Stimulated activated CD4-positive, alpha-beta T cell treated with anti-CD3 and anti-CD28 coated beads, Interleukin-1b, Interleukin-23, amount 100 ng/mL, for 4 hours (primary cell): Measurements from ENCODE around the gene ECHS1.
A peak's percentile ranks its signal among the peaks of the same experiment; 100 is the strongest.
"Not testable (repeated sequence)": the region's sequence is repeated elsewhere in the genome, so short reads cannot be mapped to it uniquely, and the experiment has no call there.

Experiments
- DNase-seq, 2 donors: peaks; one replicate each; pipeline ENCODE4 v3.0.0-alpha.2; 2020; ENCODE audit warnings: low read depth in 2 of 2

ECHS1 gene

DNA sequence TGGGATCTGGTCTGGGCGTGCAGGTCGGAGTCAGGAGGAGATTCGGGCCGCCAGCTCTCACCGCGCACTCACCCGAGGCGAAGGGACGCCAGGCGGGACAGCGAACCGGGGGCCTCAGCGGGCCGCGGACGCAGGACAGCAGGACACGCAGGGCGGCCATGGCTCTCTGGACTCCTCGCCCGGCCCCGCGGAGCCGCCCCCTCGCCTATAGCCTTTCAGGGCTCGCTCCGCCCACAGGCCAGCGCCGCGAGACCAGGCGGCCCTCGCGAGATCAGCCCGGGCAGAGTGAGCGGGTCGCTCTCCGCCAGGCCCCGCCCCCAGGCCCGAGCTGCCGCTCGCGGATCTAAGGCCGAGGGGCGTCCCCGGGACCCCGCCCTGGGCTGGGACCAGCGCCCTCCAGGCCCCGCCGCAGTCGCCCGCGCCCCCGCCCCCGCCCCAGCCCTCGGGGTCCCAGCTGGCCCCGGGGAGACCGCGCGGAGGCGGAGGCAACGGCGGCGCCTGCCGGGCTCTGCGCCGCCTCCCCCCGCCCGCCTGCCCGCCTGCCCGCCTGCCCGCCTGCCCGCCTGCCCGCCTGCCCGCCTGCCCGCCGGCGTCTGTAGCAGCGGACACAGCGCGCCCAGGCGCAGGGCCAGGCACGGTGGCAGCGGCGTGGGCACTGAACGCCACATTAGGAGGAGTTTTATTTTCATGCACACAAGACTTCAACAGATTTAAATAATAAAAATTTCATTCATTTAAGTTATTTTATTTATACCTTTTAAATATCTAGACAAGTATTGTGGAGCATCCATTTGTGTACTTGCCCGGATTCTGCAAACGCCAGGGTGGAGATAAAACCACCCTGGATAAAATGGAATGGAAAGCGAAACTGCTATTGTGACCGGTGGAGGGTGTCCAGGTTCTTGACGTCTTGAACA lies at the start of gene ECHS1:
ECHS1 (minus strand) TSS at position 181 of the 917 bp plus-strand sequence; CDS start at position 160, 21 bp downstream.
- DNase-seq: peak; percentile 85 to 95

DNA sequence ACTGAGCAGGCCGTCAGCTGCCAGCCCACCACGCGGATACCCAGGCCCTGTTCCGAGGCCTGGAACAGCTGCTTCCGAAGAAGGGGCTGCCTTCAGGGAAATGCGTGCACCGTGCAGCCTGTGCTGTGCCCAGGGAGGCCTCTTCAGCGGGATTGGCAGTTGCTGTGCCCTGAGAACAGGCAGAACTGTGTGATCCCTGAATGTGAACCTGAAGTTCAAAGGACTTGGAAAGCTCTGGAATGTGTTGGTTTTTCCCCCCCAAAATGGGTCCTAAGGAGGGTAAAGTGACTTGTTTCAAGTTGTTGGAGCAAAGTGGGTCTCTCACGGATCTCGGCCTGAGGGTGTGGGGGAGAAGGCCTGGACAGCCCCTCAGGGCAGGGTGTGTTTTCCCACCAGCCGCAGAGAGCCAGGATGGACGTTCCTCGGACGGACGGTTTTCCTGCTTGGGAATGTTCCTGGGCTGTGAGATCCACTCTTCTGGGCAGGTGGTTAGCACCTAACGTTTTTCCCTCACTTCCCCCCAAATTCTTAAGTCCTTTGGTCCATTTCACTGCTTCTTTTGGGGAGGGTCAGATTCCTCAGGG lies 49.2 kb upstream of the ECHS1 start:
- DNase-seq: no peak

DNA sequence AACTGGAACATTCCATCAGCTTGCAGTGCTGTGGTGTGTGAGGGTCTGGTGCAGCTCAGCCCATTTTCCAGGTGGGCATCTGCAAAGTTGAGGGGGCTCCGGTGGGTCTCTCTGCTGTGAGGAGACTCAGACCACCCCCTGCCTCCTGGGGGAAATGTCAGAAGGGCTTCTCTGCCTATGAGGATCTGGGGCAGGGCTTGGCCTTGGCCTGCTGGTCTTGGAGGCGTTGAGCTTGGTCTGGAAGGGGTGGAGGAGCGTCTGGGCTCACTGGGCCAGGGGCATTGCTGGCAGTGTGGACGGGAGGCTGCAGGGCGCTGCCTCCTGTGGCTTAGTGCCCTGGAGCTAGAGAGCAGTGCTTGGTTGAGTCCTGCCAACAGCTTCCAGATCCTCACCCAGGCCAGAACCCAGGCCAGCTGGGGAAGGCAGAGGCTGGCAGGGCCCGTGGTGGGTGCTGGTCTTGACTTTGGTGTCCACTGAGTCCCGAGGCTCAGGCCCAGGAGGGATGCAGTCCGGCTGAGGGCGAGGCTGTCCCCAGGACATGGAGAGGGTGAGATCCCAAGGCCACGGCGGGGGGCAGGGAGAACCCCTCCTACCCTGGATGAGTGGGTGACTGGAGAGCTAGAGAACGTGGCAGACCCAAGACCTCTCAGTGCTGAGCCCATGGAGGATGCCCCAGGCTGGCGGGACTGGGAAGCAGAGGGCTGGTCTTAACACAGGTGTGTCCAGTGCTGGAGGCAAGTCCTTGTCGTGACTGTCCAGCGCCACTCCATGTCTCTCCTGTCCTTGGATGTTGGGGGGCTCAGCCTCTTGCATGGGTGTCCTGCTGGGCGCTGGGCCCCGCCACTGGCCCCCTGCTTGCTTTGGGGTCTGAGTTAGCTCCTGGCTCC lies 48.4 kb upstream of the ECHS1 start:
- no peak for DNase-seq

DNA sequence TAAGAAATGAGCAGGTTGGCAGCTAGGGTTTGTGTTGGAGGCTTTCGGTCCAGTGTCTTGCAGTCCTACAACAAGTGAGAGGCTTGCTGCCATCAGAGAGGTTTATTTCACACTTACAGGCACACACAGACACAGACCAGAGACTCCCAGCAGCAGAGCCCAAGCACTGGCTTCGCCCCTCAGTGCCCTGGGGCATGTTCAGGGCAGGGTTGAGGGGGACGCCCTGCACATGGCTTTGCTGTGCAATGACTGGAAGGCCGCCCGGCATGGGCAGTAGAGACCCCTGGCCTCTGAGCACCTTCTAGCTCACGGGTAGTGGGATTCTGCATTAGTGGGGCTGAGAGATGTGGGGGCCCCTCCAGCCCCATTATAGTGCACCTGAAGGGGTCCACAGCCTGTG lies 47.4 kb upstream of the ECHS1 start:
- DNase-seq: no peak

DNA sequence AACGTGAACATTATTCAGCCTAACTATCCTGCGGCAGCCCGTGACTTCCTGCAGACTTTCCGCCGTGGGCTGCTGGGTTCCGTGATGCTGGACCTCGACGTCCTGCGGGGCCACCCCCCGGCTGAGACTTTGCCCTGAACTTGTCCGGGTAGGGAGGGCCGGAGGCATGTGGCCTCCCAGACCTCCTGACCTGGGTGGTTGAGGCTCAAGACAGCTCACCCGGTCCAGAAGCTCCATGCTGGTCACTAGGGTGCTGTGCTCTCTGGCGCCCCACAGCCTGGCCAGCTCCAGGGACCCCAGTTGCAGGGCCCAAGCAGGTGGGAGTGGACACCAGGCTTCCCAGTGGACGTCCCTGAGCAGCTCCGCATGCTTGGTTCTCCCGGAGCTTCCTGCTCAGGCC lies 46.9 kb upstream of the ECHS1 start:
- no peak for DNase-seq

DNA sequence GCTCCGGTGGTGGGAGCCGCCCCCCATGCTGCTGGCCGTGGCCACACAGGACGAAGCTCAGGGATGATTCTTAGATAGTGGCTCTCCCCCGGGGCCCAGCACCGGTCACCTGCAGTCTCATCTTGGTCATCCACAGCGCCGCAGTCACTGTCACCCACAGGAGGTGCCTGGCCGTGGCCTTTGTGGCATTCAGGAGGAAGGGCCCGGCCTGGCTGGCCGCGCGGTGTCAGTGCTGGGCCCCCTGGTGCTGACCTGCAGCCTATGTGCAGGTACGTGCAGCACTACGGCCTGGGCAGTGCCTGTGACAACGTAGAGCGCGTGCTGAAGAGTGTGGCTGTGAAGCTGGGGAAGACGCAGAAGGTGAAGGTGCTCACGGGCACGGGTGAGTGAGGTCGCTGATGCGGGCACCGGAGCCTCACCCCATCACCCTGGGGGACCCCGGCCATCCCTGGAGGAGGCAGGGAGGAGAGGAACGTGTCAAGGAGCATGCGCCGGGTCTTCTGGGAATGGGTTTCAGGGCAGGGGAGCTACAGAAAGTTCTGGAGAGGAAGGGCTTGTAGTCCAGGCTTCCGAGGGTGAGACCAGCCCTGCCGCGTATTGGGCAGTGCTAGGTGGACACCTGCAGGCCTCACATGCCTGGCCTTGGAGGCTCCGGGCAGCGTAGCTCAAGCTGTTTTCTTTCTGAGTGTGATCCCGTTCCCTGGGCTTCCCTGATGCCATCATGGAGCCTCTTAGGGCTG lies 46.2 kb upstream of the ECHS1 start:
- DNase-seq: no peak

DNA sequence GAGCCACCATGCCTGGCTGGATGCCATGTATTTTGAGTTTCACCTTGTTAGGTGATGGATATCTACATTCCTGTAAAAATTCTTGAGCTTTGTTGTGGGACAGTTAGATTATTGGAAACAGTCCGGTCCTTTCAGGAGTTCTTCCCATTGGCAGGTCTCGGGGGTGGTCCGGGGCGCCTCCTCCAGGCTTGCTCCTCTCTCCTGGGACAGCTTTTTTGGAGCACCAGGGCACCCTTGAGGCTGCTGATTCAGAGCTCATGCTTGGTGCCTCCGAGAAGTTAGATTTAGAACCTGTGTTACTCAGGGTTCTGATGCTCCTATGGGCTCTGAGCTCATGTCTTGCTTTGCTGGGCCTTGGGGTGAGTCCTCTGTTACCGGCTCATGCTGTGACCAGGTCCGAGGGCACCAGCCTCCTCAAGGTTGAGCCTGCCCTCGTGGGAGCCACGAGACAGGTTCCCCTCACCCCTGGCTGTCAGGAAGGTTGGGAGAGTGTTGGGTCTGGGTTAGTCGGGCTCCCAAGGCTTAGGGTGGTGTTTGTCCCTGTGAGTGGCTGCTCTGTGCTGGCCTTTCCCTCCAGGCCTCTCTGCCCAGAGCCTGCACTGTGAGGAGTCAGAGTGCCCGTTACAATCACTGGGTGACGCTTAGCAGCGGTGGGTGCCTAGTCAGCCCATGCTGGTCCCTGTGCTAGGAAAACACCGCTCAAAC lies 45.3 kb upstream of the ECHS1 start:
- DNase-seq: no peak

DNA sequence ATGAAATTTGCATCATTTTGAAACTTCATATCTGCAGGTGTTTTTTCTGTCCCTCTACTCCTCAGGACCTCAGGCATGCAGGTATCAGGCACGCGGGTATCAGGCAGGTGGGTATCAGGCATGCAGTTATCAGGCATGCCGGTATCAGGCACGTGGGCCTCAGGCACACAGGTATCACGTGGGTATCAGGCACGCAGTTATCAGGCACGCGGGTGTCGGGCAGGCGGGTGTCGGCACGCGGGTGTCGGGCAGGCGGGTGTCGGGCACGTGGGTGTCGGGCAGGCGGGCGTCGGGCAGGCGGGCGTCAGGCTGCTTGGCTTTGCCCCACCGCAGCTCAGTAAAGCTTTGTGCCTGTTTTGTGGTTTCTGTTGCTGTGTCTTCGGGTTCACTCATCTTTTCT lies 42.6 kb upstream of the ECHS1 start:
- DNase-seq: no peak

DNA sequence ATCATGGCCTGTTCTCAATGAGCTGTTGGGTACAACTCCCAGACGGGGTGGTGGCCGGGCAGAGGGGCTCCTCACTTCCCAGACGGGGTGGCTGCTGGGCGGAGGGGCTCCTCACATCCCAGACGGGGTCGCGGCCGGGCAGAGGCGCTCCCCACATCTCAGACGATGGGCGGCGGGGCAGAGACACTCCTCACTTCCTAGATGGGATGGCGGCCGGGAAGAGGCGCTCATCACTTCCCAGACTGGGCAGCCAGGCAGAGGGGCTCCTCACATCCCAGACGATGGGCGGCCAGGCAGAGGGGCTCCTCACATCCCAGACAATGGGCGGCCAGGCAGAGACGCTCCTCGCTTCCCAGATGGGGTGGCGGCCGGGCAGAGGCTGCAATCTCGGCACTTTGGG lies 41.2 kb upstream of the ECHS1 start:
- DNase-seq: not testable (repeated sequence)

DNA sequence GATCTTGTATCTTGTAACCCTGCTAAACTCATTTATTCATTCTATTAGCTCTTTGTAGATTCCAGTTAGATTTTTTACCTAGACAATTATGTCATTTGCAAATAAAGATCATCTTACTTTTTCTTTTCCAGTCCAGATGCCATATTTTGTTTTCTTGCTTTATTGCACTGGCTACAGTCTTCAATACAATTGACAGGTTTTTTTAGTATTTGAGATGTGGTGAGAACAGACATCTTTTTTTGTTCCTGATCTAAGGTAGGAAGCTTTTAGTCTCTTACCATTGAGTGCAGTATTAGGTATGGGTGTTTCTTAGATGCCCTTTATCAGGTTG lies 39.2 kb upstream of the ECHS1 start:
- DNase-seq: no peak

DNA sequence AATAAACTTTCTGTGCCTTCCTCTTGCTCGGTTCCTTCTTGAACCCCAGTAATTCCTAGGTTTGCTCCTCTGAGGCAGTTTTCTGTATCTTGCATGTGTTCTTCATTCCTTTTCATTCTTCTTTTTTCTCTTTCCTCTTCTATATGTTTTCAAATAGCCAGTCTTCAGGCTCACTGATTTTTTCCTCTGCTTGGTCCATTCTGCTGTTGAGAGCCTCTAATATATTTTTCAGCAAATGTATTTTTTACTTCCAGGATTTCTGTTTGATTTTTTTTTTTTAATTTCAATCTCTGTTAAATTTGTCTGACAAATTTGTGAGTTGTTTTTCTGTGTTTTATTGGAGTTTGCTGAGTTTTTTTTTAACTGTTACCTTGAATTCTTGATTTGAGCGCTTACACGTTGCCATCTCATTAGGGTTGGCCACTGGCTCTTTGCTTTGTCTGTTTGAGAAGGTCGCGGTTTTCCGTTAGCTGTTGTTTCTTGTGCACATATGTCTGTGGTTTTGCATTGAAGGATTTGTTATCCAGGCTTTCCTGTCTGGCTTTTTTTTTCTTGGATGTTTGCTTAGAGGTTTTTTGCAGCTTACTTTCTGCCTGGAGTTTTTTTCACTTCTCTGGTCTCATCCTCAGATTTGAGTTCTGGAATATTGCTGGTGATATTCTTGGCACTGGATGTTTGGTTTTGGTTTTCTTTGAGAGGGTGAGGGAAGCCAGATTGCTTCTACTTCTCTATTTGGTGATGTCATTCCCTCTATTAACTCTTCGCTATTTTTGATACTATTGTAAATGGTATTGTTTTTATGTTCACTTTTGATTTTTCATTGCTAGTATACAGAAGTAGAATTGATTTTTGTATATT lies 38.6 kb upstream of the ECHS1 start:
- DNase-seq: no peak

DNA sequence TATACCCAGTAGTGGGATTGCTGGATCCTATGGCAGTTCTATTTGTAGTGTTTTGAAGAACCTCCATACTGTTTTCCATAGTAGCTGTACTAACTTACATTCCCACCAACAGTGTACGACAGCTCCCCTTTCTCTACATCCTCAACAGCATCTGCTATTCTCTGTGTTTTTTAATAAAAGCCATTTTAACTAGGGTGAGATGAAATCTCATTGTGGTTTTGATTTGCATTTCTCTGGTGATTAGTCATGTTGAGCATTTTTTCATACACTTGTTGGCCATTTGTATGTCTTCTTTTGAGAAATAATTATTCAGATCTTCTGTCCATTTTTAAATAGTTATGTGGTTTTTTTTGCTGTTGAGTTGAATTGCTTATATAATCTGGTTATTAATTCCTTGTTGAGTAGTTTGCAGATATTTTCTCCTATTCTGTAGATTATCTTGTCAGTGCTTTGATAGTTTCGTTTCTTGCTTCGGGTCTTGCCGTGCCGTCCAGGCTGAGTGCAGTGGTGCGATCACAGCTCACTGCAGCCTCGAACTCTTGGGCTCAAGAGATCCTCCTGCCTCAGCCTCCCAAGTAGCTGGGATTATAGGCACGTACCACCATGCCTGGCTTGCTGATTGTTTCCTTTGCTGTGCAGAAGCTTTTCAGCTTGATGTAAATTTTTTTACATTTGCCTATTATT lies 32.8 kb upstream of the ECHS1 start:
- no peak for DNase-seq

DNA sequence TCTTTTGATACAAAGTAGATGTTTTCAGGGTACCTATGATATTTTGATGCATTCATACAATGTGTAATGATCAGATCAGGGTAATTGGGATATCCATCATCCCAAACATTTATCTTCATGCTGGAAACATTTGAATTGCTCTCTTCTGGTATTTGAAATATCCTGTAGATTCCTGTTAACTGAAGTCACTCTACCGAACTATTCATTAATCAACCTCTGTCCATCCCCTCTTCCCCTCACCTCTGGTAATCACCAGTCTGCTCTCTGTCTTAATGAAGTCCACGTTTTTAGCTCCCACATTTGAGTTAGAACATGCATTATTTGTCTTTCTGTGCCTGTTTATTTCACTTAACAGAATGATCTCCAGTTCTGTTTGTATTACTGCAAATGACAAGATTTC lies 32.1 kb upstream of the ECHS1 start:
- no peak for DNase-seq

DNA sequence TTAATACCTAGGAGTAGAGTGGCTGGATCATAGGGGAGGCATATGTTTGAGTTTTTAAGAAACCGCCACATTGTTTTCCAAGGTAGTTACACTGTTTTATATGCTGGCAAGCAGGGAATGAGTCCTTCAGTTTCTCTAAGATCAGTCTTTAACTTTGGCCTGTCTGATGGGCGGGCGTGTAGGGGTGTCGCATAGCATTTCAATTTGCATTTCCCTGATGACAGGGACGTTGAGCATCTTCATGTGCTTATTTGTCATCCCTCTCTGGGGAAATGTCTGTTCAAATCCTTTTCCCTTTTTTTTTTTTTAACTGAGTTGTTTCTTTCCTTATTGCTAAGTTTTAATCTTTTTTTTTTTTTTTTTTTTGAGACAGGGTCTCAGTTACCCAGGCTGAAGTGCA lies 30.6 kb upstream of the ECHS1 start:
- no peak for DNase-seq

DNA sequence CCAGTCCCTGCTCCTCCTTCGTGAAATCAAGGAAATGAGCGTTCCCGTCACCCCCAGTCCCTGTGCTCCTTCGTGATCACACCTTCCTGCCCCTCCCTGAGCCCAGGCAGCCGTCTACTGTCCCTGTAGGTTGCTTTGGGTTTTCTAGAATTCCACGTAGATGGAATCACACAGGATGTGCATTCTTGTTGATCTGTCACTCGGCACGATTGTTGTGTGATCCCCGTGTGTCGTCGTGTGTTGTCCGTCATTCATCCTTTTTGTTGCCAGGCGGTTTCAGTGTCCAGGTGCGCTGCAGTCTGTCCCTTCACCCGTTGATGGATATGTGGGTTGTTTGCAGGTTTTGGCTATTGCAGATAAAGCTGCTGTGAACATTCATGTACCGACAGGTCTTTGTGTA lies 30.2 kb upstream of the ECHS1 start:
- DNase-seq: no peak

DNA sequence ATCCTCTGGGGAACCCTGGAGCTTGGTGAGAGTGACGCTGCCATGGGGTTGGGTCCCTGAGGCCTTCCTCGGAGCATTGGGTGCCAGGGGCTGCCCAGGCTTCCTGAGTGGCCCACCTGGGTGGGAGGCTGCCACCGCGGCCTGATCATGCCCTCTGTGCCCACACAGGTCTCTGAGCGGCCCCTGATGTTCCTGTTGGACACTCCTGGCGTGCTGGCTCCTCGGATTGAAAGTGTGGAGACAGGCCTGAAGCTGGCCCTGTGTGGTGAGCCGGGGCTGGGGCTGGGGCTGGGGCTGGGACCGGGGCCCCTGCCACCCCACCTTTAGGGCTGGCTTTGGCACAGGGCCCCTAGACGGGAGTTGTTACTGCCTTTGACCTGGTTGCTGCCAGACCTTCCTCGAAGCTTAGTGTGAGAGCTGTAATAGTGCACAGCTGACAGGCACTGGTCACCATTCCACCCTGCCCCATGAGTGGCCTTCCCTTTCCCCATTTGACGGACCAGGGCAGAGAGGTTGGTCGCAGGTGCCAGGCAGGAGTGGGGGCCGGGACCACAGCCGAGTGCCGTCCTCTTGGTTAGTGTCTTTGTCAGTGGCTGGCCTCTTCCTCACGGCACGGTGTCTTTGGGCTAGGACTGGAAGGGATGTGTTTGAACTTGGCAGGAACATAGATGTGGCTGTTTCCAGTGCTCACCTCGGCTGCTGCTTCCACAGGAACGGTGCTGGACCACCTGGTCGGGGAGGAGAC lies 29.0 kb upstream of the ECHS1 start:
- no peak for DNase-seq

DNA sequence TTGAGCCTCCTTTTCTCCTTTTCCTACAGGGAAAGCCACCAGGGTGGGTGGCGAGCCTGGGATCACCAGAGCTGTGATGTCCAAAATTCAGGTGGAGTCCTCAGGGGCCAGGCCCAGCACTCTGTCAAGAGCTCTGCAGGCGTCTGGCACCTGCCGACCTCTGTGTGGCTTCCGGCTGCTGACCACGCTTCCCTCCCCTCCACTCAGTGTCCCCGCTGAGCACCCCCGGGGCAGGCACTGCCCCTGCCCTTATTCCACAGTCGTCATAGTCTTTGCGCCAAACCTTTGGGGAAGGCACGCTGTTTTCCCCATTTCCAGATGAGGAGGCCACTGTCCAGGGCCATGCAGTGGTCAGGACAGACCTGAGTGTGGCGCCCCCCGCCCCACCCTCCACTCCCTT lies 28.3 kb upstream of the ECHS1 start:
- DNase-seq: no peak

DNA sequence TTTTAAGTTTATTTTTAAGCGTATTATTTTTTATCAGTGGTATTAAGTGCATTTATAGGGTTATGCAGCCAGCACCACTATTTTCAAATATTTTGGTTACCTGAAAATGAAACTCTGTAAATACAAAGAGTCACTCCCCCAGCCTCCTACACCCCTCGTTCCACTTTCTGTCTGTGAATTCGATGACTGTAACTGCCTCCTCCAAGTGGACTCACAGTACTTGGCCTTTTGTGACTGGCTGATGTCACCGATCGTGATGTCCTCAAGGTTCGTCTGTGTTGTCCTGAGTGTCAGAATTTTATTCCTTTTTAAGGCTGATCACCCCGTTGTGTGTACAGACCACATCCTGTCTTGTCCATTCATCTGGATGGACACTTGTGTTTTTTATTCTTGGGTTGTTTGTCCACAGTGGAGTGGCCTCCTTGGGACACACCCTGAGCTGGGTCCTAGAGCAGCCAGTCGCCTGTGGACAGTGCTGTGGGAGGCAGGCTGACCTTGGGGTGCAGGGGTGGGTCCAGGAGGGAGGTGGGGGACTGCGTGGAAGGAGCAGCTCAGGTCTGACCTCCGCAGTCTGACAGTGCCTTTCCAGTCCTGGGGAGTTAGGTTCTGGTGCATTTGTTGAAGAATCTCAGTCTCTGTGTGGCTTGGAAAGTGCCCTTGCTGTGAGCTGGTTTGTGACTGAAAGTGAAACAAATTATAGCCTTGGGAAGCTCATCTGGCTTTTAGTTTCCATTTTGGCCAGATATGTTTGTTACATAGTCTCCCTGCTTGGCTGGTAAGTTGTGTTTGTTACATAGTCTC lies 27.7 kb upstream of the ECHS1 start:
- no peak for DNase-seq
